Stimulated activated CD4-positive, alpha-beta T cell treated with anti-CD3 and anti-CD28 coated beads, Interleukin-4, amount 100 ng/mL, for 48 hours (primary cell): ENCODE measurements around the gene ACOX3.
"Not testable (repeated sequence)": the region's sequence is repeated elsewhere in the genome, so short reads cannot be mapped to it uniquely, and the experiment has no call there.

ENCODE experiments used
- DNase-seq, 2 donors: peaks; one replicate each; pipeline ENCODE4 v3.0.0-alpha.2; 2020; ENCODE audit warnings: low read depth in 2 of 2

Gene ACOX3

DNA sequence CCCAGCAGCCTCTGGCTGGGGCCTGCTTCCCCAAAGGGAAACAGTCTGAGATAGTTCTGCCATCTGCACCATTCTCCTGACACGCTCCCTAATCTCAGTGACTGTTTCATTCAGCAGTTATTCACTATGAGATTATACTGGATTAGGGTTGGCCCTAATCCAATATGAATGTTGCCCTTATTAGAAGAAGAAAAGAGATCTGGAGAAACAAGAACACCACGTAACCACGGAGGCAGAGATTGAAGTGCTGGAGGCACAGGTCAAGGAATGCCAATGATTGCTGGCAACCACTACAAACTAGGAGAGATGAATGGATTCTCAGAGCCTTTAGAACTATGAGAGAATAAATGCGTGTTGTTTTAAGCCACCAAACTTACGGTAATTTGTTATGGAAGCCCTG lies 7.4 kb downstream of the ACOX3 start:
- no peak for DNase-seq

DNA sequence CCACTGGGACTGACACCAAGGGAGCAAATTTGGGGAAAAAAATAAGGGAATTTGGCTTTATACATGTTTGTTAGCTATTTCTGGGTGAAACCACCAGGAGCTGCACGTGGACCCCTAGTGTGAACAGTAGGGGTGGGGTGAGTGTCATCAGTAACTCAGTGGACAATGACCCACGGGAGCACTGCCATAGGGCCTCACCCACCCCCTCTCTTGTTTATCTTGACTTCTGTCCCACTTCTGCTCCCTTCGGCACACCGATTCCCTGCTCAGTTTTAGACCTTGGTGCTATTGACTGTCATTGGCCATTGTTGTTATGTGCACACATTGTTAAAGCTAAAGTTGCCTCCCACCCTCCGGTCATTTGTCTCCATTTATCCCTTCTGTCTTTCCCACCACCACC lies 9.0 kb downstream of the ACOX3 start:
- no peak for DNase-seq

DNA sequence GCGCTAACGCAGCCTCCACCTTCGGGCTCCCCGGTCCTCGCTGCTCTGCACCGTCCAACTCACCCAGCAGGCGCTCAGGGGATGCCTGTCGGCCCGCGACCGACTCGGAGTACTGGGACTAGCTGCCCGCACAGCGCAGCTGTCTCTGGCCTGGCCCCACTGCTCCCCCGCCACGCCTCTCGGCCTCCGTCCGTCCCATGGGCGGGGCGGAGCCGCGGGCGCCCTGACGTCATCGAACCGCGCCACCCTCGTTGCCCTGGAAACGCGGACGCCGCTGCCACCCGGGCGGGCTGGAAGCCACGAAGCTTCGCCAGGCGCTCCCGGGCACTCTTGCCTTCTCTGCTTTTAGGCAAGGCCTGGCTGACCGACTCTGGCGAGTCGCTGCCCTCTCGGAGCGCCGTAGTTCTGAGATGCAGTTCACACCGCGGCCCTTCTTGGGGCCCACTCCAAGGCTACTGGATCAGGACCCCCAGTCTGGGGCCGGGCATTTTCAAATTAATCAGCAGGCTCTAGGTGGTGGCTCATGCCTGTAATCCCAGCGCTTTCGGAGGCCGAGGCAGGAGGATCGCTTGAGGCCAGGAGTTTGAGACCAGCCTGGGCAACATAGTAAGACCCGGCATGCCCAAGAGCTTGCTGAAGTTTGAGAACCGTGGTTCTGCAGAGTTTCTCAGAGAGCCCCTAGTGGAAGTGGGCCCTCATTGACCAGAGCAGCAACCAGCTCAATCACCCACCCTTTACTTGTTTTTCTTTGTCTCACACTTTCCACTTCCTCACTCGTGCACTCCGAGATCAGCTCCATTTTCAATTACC lies 12.0 kb downstream of the ACOX3 start:
- peak; percentile 87 to 94 for DNase-seq

DNA sequence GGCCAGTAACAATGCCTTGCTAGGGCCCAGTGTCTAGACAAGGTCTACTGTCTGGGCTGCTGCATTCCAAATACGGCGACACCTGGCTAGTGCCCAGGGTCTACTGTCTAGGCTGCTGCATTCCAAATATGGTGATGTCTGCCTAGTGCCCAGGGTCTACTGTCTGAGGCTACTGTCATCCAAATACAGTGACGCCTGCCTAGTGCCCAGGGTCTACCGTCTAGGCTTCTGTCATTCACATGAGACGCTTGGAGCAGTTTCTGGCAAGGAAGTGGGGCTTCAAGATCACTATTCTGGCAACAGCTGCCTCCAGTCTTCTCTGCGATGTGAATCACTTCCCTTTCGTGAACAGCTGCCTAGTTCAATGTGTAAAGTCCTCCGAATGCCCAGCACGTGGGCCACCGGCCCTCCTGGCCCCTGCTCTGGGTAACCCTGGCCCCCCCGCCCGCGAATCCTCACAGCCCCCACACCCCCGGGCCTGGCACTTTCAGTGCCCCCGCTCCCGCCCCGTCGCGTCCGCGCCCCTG lies 12.7 kb downstream of the ACOX3 start:
- no peak for DNase-seq

GRCh38 chr4:8427262-8427661 lies 13.3 kb downstream of the ACOX3 start:
- no peak for DNase-seq

- DNase-seq = no peak
Measured at GRCh38 chr4:8422786-8423185, 17.7 kb downstream of the ACOX3 start.

- DNase-seq = no peak
Measured at GRCh38 chr4:8422327-8422726, 18.2 kb downstream of the ACOX3 start.

DNA sequence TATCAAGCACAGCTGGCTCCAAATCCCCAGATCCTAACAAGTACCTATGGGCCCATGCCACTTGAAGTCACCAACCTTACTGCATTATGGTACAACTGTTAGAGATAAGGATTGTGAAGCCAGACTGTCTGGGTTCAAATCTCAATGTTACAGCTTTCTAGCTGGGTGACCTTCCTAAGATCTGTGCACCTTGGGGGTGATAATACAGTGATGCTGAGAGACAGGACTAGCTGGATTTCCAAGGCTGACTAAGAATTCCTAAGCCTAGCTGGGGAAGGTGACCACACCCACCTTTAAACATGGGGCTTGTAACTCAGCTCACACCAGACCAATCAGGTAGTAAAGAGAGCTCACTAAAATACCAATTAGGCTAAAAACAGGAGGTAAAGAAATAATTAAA lies 20.4 kb downstream of the ACOX3 start:
- DNase-seq = not testable (repeated sequence)

GRCh38 chr4:8419222-8420041 lies 21.1 kb downstream of the ACOX3 start:
- peak in 1 of 2 donors; percentile 61 for DNase-seq

DNA sequence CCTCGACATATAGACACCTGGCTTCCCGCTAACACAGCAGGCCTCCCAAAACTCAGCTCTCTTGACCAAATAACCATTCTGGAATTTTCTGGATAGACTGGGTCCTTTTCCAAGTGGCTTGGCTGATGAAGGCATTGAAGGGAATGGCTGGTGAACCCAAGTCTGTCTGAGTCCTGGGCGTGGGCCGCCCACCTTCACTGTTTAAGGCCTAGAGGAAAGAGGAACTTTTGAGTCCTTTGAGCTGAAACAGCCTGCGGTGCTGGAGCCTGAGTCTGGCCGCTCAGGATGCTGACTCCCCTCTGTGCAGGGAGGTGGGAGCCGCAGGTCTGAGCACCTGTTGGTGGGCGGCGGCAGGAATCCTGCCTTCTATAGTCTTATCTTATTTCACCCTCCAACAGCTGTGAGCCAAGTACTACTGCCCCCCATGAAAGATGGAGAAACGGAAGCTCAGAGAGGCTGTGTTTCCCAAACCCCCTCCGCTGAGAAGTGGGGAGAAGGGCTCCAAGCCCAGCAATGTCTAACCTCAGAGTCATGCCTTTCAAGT lies 23.4 kb downstream of the ACOX3 start:
- DNase-seq = no peak

GRCh38 chr4:8414377-8414776 lies 26.1 kb downstream of the ACOX3 start:
- DNase-seq = peak in 1 of 2 donors; percentile 55

- no peak for DNase-seq
Measured at GRCh38 chr4:8412288-8412687, 28.2 kb downstream of the ACOX3 start.

DNA sequence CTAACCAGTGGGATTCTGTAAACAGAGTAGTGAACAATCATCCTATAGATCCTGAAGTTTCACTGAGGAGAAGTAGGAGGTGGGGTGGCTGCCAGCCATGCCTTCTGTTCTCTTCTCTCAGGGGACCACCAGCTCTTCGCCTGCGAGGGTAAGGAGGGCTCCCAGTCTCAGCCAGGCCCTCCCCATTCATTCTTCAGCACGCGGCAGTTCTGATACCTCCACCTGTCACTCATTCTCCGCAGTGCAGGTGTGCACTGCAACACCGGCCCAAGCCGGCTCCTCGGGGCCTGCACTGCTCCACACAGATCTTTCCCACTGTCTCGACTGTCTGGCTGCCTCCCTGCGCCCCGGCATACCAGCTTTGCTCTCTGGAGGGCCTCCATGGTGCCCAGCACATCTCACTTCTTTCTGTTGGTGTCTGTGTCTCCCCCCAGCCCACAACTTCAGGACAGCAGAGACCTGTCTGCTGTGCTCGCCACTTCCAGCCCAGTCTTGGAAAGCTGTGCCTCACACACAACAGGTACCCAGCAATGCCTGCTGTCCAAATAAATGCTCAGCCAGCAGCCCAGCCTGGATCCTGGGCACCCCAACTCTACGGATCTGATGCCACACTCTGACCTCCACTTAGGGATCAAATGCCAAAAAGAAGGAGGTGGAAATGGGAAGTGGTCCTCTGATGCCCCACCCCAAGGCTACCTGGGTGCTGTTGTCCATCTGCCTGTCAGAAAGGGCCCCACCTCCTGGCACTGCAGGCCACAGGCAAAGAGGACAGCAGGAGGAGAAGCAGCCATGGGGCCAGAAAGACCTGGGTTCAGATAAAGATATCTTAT lies 29.0 kb downstream of the ACOX3 start:
- DNase-seq = no peak

DNA sequence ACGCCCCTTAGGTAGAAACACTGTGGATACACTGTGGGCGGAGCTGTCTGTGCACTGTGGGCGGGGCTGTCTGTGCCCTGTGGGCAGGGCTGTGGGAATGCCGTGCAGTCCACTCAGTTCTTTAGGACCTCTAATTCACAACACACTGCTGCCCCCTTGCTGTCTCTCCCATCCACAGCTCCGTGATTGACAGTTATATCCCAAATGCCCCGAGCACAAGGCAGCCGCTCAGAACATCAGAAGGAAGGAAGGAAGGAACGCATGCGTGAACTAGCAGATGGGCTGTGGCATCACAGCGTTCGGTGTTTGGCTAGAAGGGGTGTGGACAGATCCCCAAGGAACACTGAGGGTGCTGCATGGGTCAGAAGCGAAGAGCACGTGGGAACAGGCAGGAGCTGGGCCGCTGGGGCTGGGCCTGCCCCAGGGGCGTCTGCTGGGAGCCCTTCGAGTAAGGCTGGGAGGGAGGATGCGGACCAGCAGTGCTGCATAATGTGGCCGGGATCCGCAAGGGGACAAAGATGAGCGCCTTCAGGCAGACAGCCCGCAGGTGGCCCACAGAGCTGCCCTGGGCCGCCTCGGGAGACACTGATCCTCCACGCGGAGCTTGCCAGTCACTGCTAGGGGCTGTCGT lies 29.8 kb downstream of the ACOX3 start:
- DNase-seq = no peak

- no peak for DNase-seq
Measured at GRCh38 chr4:8410066-8410625, 30.4 kb downstream of the ACOX3 start.

- no peak for DNase-seq
Measured at GRCh38 chr4:8409264-8410065, 31.1 kb downstream of the ACOX3 start.

DNA sequence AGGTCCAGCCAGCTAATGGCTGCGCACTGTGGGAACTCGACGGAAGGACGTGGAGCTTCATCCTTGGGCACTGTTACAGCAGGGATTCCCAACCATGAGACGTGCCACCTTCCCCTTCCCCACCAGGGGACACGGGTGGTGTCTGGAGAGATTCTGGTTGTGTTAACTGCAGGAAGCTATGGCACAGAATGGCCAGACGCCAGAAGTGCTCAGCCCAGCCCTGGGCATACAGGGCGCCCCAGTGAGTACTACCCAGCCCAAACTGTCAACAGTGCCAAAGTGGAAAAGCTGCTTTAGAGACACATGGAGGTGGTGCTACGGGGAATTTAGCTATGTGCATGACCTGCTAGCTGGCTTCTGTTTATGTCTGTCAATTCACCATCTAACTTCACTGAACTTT lies 32.8 kb downstream of the ACOX3 start:
- no peak for DNase-seq

DNA sequence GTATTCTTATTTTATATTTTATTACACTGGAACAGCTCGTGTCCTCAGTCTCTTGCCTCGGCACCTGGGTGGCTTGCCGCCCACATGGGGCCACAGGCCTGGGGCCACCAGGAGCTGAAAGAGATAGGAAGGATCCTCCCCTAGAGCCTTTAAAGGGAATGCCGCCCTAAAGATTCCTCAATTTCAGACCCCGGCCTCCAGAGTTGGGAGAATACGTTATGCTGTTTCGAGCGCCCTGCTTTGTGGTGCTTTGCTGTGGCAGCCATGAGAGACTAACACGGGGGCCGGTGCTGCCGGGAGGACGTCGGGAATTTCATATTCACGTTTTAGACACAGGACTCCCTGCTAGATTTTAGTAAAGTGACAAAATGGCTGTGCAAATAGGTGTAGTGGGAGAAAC lies 33.2 kb downstream of the ACOX3 start:
- no peak for DNase-seq

- DNase-seq = not testable (repeated sequence)
Measured at GRCh38 chr4:8406887-8407286, 33.6 kb downstream of the ACOX3 start.

- no peak for DNase-seq
Measured at GRCh38 chr4:8405516-8405875, 35.0 kb downstream of the ACOX3 start.
